Measurements from ENCODE around the gene ENO1.
"Not testable (repeated sequence)": the region's sequence is repeated elsewhere in the genome, so short reads cannot be mapped to it uniquely, and the experiment has no call there.

DNA sequence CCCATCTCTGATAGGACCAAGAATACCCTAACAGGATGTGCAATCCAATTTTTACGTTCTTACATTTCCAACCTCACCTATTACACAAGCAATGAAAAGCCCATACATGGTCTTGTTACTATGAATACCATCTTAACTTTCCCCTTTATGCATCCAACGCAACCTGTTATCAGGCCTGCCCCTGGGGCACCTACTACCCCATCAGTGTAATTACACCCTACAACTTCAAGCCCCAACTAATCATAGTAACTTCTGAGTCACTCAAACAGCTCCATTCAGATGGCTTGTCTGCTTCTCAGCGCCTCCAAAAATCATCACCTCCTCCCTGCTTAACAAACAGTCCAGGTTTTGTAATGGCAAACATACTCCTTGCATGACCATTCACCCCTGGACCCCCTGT, 18.3 kb upstream of the ENO1 start:
- TF ChIP-seq, protein P1, sequence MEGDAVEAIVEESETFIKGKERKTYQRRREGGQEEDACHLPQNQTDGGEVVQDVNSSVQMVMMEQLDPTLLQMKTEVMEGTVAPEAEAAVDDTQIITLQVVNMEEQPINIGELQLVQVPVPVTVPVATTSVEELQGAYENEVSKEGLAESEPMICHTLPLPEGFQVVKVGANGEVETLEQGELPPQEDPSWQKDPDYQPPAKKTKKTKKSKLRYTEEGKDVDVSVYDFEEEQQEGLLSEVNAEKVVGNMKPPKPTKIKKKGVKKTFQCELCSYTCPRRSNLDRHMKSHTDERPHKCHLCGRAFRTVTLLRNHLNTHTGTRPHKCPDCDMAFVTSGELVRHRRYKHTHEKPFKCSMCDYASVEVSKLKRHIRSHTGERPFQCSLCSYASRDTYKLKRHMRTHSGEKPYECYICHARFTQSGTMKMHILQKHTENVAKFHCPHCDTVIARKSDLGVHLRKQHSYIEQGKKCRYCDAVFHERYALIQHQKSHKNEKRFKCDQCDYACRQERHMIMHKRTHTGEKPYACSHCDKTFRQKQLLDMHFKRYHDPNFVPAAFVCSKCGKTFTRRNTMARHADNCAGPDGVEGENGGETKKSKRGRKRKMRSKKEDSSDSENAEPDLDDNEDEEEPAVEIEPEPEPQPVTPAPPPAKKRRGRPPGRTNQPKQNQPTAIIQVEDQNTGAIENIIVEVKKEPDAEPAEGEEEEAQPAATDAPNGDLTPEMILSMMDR (conservative IDR thresholded peaks at IDR 0.05): not testable (repeated sequence)
- TF ChIP-seq ZFX (IDR thresholded peaks at IDR 0.05): not testable (repeated sequence)
